ENCODE measurements around the gene NFIB.

DNA sequence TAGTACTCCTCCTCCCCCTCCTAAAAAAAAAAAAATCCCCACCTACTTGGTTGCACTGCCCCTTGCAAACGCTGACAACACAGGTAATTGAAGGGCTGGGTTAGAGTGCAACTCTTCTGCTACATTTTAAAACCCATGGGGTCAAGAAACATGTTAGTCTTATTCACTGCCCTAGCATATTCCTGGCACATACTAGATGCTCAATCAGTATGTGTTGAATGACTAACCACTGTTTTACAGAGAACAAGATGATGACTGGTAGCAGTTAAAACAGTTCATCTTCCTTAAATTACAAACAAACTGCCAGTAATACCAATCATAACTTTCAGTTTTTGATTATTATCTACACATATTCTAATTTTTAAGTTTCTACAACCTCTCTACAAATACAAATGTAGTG lies 124.4 kb downstream of the NFIB start:
- TF ChIP-seq, protein P1, sequence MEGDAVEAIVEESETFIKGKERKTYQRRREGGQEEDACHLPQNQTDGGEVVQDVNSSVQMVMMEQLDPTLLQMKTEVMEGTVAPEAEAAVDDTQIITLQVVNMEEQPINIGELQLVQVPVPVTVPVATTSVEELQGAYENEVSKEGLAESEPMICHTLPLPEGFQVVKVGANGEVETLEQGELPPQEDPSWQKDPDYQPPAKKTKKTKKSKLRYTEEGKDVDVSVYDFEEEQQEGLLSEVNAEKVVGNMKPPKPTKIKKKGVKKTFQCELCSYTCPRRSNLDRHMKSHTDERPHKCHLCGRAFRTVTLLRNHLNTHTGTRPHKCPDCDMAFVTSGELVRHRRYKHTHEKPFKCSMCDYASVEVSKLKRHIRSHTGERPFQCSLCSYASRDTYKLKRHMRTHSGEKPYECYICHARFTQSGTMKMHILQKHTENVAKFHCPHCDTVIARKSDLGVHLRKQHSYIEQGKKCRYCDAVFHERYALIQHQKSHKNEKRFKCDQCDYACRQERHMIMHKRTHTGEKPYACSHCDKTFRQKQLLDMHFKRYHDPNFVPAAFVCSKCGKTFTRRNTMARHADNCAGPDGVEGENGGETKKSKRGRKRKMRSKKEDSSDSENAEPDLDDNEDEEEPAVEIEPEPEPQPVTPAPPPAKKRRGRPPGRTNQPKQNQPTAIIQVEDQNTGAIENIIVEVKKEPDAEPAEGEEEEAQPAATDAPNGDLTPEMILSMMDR (IDR thresholded peaks at IDR 0.05), result no peak
- TF ChIP-seq RCOR1 (IDR thresholded peaks at IDR 0.05; ENCODE audit: low read length) (no peak), FOXJ3 (CRISPR knock-in tag; IDR thresholded peaks at IDR 0.05) (no peak), SIN3A (IDR thresholded peaks at IDR 0.05; ENCODE audit: borderline replicate concordance, low read depth, low read length) (no peak), TAF1 (IDR thresholded peaks at IDR 0.05; ENCODE audit: borderline replicate concordance, low read depth, low read length) (no peak), FOXM1 (IDR thresholded peaks at IDR 0.05; ENCODE audit: low read depth) (no peak)
- TF ChIP-seq, protein P2, sequence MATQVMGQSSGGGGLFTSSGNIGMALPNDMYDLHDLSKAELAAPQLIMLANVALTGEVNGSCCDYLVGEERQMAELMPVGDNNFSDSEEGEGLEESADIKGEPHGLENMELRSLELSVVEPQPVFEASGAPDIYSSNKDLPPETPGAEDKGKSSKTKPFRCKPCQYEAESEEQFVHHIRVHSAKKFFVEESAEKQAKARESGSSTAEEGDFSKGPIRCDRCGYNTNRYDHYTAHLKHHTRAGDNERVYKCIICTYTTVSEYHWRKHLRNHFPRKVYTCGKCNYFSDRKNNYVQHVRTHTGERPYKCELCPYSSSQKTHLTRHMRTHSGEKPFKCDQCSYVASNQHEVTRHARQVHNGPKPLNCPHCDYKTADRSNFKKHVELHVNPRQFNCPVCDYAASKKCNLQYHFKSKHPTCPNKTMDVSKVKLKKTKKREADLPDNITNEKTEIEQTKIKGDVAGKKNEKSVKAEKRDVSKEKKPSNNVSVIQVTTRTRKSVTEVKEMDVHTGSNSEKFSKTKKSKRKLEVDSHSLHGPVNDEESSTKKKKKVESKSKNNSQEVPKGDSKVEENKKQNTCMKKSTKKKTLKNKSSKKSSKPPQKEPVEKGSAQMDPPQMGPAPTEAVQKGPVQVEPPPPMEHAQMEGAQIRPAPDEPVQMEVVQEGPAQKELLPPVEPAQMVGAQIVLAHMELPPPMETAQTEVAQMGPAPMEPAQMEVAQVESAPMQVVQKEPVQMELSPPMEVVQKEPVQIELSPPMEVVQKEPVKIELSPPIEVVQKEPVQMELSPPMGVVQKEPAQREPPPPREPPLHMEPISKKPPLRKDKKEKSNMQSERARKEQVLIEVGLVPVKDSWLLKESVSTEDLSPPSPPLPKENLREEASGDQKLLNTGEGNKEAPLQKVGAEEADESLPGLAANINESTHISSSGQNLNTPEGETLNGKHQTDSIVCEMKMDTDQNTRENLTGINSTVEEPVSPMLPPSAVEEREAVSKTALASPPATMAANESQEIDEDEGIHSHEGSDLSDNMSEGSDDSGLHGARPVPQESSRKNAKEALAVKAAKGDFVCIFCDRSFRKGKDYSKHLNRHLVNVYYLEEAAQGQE (IDR thresholded peaks at IDR 0.05; ENCODE audit: low read depth, low read length), result no peak
- TF ChIP-seq, protein P3, sequence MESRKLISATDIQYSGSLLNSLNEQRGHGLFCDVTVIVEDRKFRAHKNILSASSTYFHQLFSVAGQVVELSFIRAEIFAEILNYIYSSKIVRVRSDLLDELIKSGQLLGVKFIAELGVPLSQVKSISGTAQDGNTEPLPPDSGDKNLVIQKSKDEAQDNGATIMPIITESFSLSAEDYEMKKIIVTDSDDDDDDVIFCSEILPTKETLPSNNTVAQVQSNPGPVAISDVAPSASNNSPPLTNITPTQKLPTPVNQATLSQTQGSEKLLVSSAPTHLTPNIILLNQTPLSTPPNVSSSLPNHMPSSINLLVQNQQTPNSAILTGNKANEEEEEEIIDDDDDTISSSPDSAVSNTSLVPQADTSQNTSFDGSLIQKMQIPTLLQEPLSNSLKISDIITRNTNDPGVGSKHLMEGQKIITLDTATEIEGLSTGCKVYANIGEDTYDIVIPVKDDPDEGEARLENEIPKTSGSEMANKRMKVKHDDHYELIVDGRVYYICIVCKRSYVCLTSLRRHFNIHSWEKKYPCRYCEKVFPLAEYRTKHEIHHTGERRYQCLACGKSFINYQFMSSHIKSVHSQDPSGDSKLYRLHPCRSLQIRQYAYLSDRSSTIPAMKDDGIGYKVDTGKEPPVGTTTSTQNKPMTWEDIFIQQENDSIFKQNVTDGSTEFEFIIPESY (IDR thresholded peaks at IDR 0.05; ENCODE audit: borderline replicate concordance, low read depth), result no peak

All from SK-N-SH (cell line).